ENCODE results near the gene PEMT. TPM values are rescaled to one million over a fixed set of nuclear protein-coding genes. Genes with fewer than 3 reads are reported as not detected.

PEMT gene
- total RNA-seq, 4 donors from 2014 or later = 3.2 to 10.2 (median 7.1) TPM

- in situ Hi-C loops (cut with MboI; ENCODE audit: low pct_ligation_motif_present in 1 of 4, low pct_unique_long_range_greater_than_20kb in 1 of 4, low sequenced_read_pairs in 3 of 4) = loop anchor here in 2 of 4 donors (10.0 kb wide), 2 partner anchors 139 to 151 kb away; no protein-coding TSS in a partner anchor
- intact Hi-C loops (cut with DNase I; ENCODE audit: low total_unique reads) = no loop called here
- WGBS, 2 donors (ENCODE audit: low coverage in 1 of 2) = 86% methylated on average over 22 of the region's 22 CpGs; no CpG with 5 or more reads in 1 of the 2 donors
Measured at GRCh38 chr17:17505610-17506171, 85.8 kb downstream of the PEMT start.

DNA sequence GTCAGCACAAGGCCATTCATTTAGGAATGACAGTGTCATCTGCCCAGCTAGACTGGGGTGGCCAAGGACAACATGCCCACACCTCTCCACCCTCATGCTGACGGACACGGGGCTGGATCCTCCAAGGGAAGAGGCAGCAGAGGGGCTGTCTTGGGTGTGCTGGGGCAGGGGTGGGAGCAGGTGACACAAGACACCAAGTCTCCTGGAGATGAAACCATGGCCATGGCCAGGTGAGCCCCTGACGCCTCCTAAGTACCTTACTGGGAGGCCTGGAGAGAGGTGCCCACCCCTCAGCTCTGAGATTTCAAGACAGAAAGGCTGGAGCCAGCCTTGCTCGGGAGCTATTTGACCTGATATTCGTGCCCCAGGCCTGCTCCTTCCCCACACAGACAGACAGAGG is 86.4 kb downstream of the PEMT start:
- H3K4me3 ChIP-seq = no peak overlapping the region
- 98% methylated on average over 4 of the region's 5 CpGs; no CpG with 5 or more reads in 1 of the 2 donors for WGBS, 2 donors (ENCODE audit: low coverage in 1 of 2)

More at GRCh38 chr17:17505610-17506171, 85.8 kb downstream of the PEMT start:
- H3K4me3 ChIP-seq = no peak overlapping the region
- H3K9me3 ChIP-seq = no peaks in the 10 kb centered on the region
- peaks cover 0 to 12% (median 7%) of the 10 kb centered on the region in 4 donors for H3K4me1 ChIP-seq
- H3K27me3 ChIP-seq = no peaks in the 10 kb centered on the region
- TF ChIP-seq, protein P1, sequence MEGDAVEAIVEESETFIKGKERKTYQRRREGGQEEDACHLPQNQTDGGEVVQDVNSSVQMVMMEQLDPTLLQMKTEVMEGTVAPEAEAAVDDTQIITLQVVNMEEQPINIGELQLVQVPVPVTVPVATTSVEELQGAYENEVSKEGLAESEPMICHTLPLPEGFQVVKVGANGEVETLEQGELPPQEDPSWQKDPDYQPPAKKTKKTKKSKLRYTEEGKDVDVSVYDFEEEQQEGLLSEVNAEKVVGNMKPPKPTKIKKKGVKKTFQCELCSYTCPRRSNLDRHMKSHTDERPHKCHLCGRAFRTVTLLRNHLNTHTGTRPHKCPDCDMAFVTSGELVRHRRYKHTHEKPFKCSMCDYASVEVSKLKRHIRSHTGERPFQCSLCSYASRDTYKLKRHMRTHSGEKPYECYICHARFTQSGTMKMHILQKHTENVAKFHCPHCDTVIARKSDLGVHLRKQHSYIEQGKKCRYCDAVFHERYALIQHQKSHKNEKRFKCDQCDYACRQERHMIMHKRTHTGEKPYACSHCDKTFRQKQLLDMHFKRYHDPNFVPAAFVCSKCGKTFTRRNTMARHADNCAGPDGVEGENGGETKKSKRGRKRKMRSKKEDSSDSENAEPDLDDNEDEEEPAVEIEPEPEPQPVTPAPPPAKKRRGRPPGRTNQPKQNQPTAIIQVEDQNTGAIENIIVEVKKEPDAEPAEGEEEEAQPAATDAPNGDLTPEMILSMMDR (IDR thresholded peaks at IDR 0.05) = no peak
- TF ChIP-seq EP300 (IDR thresholded peaks at IDR 0.05; ENCODE audit: low read depth) (no peak), POLR2A (IDR thresholded peaks at IDR 0.05) (no peak), POLR2AphosphoS5 (IDR thresholded peaks at IDR 0.05) (no peak)
- no peak for DNase-seq
- H3K27ac ChIP-seq = no peak overlapping the region
- no peaks in the 10 kb centered on the region for H3K36me3 ChIP-seq

DNA sequence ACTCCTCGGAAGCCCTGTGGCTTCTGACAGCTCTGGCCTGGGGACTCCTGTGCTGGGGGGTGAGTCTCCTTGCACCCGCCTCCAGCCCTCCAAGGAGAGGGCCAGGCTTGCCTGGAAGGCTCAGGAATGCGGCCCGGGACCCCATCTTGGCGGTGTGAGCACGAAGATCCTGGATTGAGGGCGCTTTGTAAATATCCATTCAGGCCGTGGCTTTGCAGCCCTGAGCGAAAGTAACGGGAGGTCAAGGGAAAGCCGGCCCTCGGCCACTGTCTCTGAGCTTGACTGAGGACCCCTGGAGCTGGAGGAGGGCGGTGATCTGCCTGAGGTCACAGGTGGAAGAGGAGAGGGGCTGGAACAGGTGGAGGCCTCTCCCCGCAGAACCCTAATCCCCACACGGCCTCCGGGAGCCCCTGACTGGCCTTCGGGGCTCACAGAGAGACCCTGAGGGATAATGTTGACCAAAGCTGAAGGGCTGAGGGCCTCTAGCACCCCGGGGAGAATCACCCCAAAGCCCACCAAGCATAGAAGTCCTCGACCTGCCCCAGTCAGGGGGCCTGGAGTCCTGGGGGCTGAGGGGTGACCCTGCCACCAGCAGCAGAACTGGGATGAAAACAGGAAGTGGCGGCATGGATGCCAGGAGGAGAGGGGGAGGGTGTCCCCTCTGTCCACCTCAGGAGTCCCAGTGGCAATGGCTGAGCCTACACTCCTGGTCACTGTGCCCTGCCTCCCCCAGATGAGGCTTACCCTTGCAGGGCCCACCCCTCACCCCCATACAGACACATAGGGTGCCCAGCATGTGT is 87.0 kb downstream of the PEMT start:
- H3K4me3 ChIP-seq = no peak overlapping the region
- in situ Hi-C loops (cut with MboI; ENCODE audit: low pct_ligation_motif_present in 1 of 4, low pct_unique_long_range_greater_than_20kb in 1 of 4, low sequenced_read_pairs in 3 of 4) = loop anchor here in 2 of 4 donors (10.0 kb wide), 2 partner anchors 140 to 150 kb away; no protein-coding TSS in a partner anchor
- H3K9me3 ChIP-seq = no peaks in the 10 kb centered on the region
- TF ChIP-seq POLR2AphosphoS5 (IDR thresholded peaks at IDR 0.05) (no peak), POLR2A (IDR thresholded peaks at IDR 0.05) (no peak), EP300 (IDR thresholded peaks at IDR 0.05; ENCODE audit: low read depth) (no peak)
- TF ChIP-seq, protein P1 (IDR thresholded peaks at IDR 0.05) = no peak
- H3K27me3 ChIP-seq = no peaks in the 10 kb centered on the region
- H3K4me1 ChIP-seq = peaks cover 0 to 12% (median 7%) of the 10 kb centered on the region in 4 donors
- intact Hi-C loops (cut with DNase I; ENCODE audit: low total_unique reads) = no loop called here
- no peak for DNase-seq
- H3K36me3 ChIP-seq = no peaks in the 10 kb centered on the region
- WGBS, 2 donors (ENCODE audit: low coverage in 1 of 2) = 83% methylated on average over 20 of the region's 20 CpGs; no CpG with 5 or more reads in 1 of the 2 donors
- H3K27ac ChIP-seq = no peak overlapping the region

More for the DNA sequence above, 86.4 kb downstream of the PEMT start:
- Histone ChIP-seq H3K36me3 (no peaks in the 10 kb centered on the region), H3K27ac (no peak overlapping the region), H3K4me1 (peaks cover 0 to 12% (median 7%) of the 10 kb centered on the region in 4 donors), H3K27me3 (no peaks in the 10 kb centered on the region), H3K9me3 (no peaks in the 10 kb centered on the region)
- TF ChIP-seq, protein P1 (IDR thresholded peaks at IDR 0.05) = no peak
- TF ChIP-seq EP300 (IDR thresholded peaks at IDR 0.05; ENCODE audit: low read depth) (no peak), POLR2AphosphoS5 (IDR thresholded peaks at IDR 0.05) (no peak), POLR2A (IDR thresholded peaks at IDR 0.05) (no peak)
- no peak for DNase-seq
- intact Hi-C loops (cut with DNase I; ENCODE audit: low total_unique reads) (no loop called here), in situ Hi-C loops (cut with MboI; ENCODE audit: low pct_ligation_motif_present in 1 of 4, low pct_unique_long_range_greater_than_20kb in 1 of 4, low sequenced_read_pairs in 3 of 4) (loop anchor here in 2 of 4 donors (10.0 kb wide), 2 partner anchors 140 to 150 kb away; no protein-coding TSS in a partner anchor)

DNA sequence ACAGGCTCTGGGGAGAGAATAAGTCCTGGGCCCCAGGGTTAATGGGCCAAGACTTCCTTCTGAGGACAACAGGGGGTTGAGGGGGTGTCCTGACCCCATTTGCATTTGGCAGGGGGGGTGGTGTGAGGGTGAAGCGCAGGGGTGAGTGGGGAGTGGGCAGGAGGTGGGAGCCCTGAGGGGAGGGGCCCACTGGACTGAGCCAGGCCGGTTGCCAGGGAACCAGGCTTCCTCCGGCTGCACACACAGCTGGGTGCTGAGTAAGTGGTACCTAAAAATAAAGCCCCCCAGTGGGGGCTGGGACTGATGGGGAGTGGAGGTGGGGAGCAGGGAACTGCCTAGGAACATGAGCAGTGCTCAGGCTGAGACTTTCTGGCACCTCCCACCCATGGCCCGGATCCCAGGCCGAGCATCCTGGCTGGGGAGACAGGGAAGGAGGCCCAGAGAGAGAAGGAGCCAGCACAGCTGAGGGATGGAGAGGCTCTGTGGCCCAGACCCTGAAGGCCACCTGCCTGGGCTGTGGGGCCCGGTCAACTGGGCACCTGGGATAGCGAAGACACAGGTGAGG is 87.9 kb downstream of the PEMT start:
- Histone ChIP-seq H3K27ac (no peak overlapping the region), H3K4me3 (no peak overlapping the region), H3K27me3 (no peaks in the 10 kb centered on the region), H3K36me3 (no peaks in the 10 kb centered on the region), H3K9me3 (no peaks in the 10 kb centered on the region), H3K4me1 (peaks cover 0 to 12% (median 8%) of the 10 kb centered on the region in 4 donors)
- intact Hi-C loops (cut with DNase I; ENCODE audit: low total_unique reads) (no loop called here), in situ Hi-C loops (cut with MboI; ENCODE audit: low pct_ligation_motif_present in 1 of 4, low pct_unique_long_range_greater_than_20kb in 1 of 4, low sequenced_read_pairs in 3 of 4) (loop anchor here in 2 of 4 donors (10.0 kb wide), 2 partner anchors 141 to 149 kb away; no protein-coding TSS in a partner anchor)
- 67% methylated on average over 5 of the region's 7 CpGs; no CpG with 5 or more reads in 1 of the 2 donors for WGBS, 2 donors (ENCODE audit: low coverage in 1 of 2)
- TF ChIP-seq EP300 (IDR thresholded peaks at IDR 0.05; ENCODE audit: low read depth) = no peak
- TF ChIP-seq POLR2AphosphoS5 (IDR thresholded peaks at IDR 0.05) = no peak
- TF ChIP-seq, protein P1 (IDR thresholded peaks at IDR 0.05) = no peak
- TF ChIP-seq POLR2A (IDR thresholded peaks at IDR 0.05) = no peak
- no peak for DNase-seq

All from transverse colon (tissue), 4 donors.